ENCODE results near the gene DUSP8.
"Not testable (repeated sequence)": the region's sequence is repeated elsewhere in the genome, so short reads cannot be mapped to it uniquely, and the experiment has no call there.

DUSP8 gene

GRCh38 chr11:1592628-1593027 is 20.6 kb upstream of the DUSP8 start:
- TF ChIP-seq ZFX (IDR thresholded peaks at IDR 0.05; ENCODE audit: borderline replicate concordance): no peak
- TF ChIP-seq, protein P1, sequence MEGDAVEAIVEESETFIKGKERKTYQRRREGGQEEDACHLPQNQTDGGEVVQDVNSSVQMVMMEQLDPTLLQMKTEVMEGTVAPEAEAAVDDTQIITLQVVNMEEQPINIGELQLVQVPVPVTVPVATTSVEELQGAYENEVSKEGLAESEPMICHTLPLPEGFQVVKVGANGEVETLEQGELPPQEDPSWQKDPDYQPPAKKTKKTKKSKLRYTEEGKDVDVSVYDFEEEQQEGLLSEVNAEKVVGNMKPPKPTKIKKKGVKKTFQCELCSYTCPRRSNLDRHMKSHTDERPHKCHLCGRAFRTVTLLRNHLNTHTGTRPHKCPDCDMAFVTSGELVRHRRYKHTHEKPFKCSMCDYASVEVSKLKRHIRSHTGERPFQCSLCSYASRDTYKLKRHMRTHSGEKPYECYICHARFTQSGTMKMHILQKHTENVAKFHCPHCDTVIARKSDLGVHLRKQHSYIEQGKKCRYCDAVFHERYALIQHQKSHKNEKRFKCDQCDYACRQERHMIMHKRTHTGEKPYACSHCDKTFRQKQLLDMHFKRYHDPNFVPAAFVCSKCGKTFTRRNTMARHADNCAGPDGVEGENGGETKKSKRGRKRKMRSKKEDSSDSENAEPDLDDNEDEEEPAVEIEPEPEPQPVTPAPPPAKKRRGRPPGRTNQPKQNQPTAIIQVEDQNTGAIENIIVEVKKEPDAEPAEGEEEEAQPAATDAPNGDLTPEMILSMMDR (IDR thresholded peaks at IDR 0.05): no peak
- H3K27ac ChIP-seq: no peak overlapping the region

- no peak overlapping the region for H3K27ac ChIP-seq
- TF ChIP-seq, protein P1 (IDR thresholded peaks at IDR 0.05): no peak
- TF ChIP-seq ZFX (IDR thresholded peaks at IDR 0.05; ENCODE audit: borderline replicate concordance): no peak
Observed at GRCh38 chr11:1589996-1590395, 17.9 kb upstream of the DUSP8 start.

DNA sequence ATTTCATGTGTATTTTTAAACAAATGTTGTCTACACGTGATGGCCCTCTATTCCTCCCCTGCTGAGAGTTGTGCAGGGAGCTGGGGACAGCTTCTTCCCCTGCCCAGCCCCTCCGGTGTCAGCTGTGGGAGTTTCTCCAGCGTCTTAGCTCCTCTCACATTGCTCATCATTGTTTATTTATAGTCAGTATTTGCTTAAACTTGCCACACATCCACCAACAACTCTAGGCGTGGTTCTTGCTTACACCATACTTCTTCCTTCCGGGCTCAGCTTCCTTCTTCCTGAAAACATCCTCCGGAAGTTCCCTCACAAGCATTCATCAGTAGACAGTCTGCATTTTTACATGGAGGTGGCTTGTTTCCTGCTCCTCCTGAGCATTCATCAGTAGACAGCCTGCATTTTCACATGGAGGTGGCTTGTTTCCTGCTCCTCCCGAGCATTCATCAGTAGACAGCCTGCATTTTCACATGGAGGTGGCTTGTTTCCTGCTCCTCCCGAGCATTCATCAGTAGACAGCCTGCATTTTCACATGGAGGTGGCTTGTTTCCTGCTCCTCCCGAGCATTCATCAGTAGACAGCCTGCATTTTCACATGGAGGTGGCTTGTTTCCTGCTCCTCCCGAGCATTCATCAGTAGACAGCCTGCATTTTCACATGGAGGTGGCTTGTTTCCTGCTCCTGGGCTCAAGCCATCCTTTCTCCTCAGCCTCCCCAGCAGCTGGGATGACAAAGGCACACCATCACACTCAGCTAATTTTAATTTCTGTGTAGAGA is 17.3 kb upstream of the DUSP8 start:
- H3K27ac ChIP-seq: not testable (repeated sequence)

DNA sequence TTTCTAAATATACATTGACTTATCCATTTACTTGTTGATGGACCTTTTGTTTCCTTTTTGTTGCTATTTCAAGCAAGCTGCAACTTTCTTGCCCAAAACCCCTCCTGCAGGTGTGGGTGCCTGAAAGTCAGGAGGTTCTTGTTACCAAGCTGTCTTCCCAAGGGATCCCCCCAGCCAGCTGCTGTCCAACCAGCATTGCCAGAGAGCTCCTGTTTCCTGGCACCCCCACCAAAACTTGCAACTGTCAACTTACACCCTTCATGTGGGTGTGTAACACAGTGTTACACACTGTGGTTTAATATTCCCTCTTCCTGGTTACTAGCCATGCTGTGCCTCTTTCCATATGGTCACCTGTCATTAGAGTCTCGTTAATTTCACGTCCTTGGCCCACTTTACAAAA is 14.6 kb upstream of the DUSP8 start:
- H3K27ac ChIP-seq: no peak overlapping the region
- TF ChIP-seq, protein P1 (IDR thresholded peaks at IDR 0.05): no peak
- no peak for TF ChIP-seq ZFX (IDR thresholded peaks at IDR 0.05; ENCODE audit: borderline replicate concordance)

- H3K27ac ChIP-seq: not testable (repeated sequence)
Observed at GRCh38 chr11:1584661-1585370, 12.7 kb upstream of the DUSP8 start, which contains the start of gene KRTAP5-1. Gene KRTAP5-1 (minus strand): TSS chr11:1585283. CDS start chr11:1585249, 34 bp downstream.

DNA sequence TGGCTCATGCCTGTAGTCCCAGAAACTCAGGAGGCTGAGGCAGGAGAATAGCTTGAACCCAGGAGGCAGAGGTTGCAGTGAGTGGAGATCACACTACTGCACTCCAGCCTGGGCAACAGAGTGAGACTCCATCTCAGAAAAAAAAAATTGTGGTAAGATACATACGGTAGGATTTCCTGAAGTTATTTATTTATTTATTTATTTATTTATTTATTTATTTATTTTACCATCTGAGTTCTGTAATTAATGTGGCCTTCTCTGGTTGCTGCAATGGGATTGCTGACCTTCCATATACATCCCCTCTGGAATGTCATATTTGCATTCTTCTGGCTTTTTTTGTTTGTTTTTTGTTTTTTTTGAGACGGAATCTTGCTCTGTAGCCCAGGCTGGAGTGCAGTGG is 10.8 kb upstream of the DUSP8 start:
- not testable (repeated sequence) for H3K27ac ChIP-seq

DNA sequence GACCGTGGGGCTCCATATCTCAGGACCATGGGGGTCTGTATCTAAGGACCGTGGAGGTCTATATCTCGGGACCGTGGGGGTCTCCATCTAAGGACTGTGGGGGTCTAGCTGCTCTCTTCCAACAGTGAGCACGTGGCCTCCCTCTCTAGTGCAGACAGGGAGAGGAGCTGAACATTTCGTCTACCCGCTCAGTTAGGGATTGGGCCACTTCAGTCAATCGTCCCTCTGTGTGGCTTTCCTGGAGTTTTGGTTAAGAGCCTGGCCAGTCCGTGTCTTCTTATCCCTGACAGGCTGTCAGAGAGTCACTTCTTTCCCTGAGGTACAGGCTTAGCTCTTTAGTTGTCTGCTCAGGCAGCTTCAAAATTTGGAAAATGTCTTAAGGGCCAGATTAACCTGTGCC is 9.9 kb upstream of the DUSP8 start:
- no peak overlapping the region for H3K27ac ChIP-seq
- TF ChIP-seq ZFX (IDR thresholded peaks at IDR 0.05; ENCODE audit: borderline replicate concordance): no peak
- TF ChIP-seq, protein P1 (IDR thresholded peaks at IDR 0.05): no peak

DNA sequence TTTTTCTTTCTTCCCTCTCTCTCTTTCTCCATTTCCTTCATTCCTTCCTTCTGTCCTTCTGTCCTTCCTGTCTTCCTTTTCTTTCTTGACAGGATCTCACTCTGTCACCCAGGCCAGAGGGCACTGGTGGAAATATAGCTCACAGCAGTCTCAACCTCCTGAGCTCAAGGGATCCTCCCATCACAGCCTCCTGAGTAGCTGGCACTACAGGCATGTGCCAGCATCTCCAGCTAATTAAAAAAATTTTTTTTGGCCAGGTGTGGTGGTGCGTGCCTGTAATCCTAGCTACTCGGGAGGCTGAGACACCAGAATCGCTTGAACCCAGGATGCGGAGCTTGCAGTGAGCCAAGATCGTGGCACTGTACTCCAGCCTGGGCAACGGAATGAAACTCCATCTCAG is 4.8 kb upstream of the DUSP8 start:
- no peak overlapping the region for H3K27ac ChIP-seq
- TF ChIP-seq, protein P1 (IDR thresholded peaks at IDR 0.05): no peak
- TF ChIP-seq ZFX (IDR thresholded peaks at IDR 0.05; ENCODE audit: borderline replicate concordance): no peak

DNA sequence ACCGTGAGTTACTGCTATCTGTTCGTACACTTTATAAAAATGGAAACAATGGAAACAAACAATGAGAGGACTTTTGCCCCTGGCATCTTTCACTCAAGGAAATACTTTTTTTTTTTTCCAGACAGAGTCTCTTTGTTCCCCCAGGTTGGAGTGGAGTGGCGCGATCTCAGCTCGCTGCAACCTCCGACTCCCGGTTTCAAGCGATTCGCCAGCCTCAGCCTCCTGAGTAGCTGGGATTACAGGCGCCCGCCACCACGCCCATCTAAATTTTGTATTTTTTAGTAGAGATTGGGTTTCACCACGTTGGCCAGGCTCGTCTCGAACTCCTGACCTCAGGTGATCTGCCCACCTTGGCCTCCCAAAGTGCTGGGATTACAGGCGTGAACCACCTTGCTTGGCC is 3.7 kb upstream of the DUSP8 start:
- not testable (repeated sequence) for H3K27ac ChIP-seq

Data from 22Rv1 (cell line).